OCI-LY1 (cell line): ENCODE results near the gene MPRIP.
A peak's percentile ranks its signal among the peaks of the same experiment; 100 is the strongest.

Experiments used
- H2AFZ ChIP-seq: fragments of 200-600 bp; sonication (generic), shearing (Covaris generic); 2 replicates; pipeline ENCODE4 v1.6.0; 2014; ENCODE audit warnings: antibody characterized with exemption, mild to moderate bottlenecking, low read length
- H3F3A ChIP-seq: fragments of 200-600 bp; sonication (generic), shearing (Covaris generic); 2 replicates; pipeline ENCODE4 v1.6.0; 2014; ENCODE audit warnings: mild to moderate bottlenecking, antibody characterized with exemption, low read length, moderate library complexity; ENCODE audit not compliant: insufficient read depth
- H3K27ac ChIP-seq: fragments of 200-600 bp; sonication (generic); 2 replicates; pipeline ENCODE4 v1.5.1; 2014; ENCODE audit warnings: low read length, mixed run types, mild to moderate bottlenecking, low read depth; ENCODE audit not compliant: poor library complexity, severe bottlenecking
- H3K27me3 ChIP-seq: fragments of 200-600 bp; sonication (generic); 2 replicates; pipeline ENCODE4 v1.6.0; 2014; ENCODE audit warnings: antibody characterized with exemption, mild to moderate bottlenecking, low read length, moderate library complexity; ENCODE audit not compliant: insufficient read depth
- H3K36me3 ChIP-seq: fragments of 200-600 bp; sonication (generic); 2 replicates; pipeline ENCODE4 v1.6.1; 2014; ENCODE audit warnings: mild to moderate bottlenecking, antibody characterized with exemption, low read length, moderate library complexity, mixed read lengths; ENCODE audit not compliant: insufficient read depth
- H3K4me1 ChIP-seq: fragments of 200-600 bp; sonication (generic); 2 replicates; pipeline ENCODE4 v1.5.1; 2014; ENCODE audit warnings: mild to moderate bottlenecking, low read length, moderate library complexity; ENCODE audit not compliant: insufficient read depth, severe bottlenecking
- H3K4me2 ChIP-seq: fragments of 200-600 bp; sonication (generic), shearing (Covaris generic); 2 replicates; pipeline ENCODE4 v1.6.1; 2014; ENCODE audit warnings: low read length
- H3K4me3 ChIP-seq: fragments of 200-600 bp; sonication (generic); 2 replicates; pipeline ENCODE4 v1.5.1; 2014; ENCODE audit warnings: low read length, low read depth, mild to moderate bottlenecking, mixed read lengths; ENCODE audit not compliant: poor library complexity, severe bottlenecking
- H3K79me2 ChIP-seq: fragments of 200-600 bp; shearing (Covaris generic); 2 replicates; pipeline ENCODE4 v1.6.1; 2016; ENCODE audit warnings: mixed run types, low read length, mixed read lengths; ENCODE audit not compliant: insufficient read depth
- H3K9ac ChIP-seq: fragments of 200-600 bp; sonication (generic), shearing (Covaris generic); 2 replicates; pipeline ENCODE4 v1.6.1; 2014; ENCODE audit warnings: mild to moderate bottlenecking, low read length, mixed read lengths
- H3K9me2 ChIP-seq: fragments of 200-600 bp; sonication (generic), shearing (Covaris generic); 2 replicates; pipeline ENCODE4 v1.6.1; 2014; ENCODE audit warnings: low read depth, mild to moderate bottlenecking, low read length, mixed read lengths
- H3K9me3 ChIP-seq: fragments of 200-600 bp; shearing (Covaris generic); 2 replicates; pipeline ENCODE4 v1.6.1; 2014; ENCODE audit warnings: low read length, mixed read lengths
- H4K20me1 ChIP-seq: fragments of 200-600 bp; sonication (generic), shearing (Covaris generic); 2 replicates; pipeline ENCODE4 v1.6.0; 2016; ENCODE audit warnings: mild to moderate bottlenecking, low read length; ENCODE audit not compliant: insufficient read depth
- EZH2 ChIP-seq: fragments of 200-600 bp; sonication (generic), shearing (Covaris generic); IDR thresholded peaks from 2 replicates; pipeline ENCODE4 v1.8.0; 2017; ENCODE audit warnings: borderline replicate concordance, mixed run types, mild to moderate bottlenecking, antibody characterized with exemption, low read length, moderate library complexity, mixed read lengths
- TF ChIP-seq, protein P1 (sequence below): fragments of 200-600 bp; sonication (generic), shearing (Covaris generic); IDR thresholded peaks from 2 replicates; pipeline ENCODE4 v1.5.1; 2017; ENCODE audit warnings: mild to moderate bottlenecking, antibody characterized with exemption, low read length, moderate library complexity, mixed read lengths

MPRIP gene

DNA sequence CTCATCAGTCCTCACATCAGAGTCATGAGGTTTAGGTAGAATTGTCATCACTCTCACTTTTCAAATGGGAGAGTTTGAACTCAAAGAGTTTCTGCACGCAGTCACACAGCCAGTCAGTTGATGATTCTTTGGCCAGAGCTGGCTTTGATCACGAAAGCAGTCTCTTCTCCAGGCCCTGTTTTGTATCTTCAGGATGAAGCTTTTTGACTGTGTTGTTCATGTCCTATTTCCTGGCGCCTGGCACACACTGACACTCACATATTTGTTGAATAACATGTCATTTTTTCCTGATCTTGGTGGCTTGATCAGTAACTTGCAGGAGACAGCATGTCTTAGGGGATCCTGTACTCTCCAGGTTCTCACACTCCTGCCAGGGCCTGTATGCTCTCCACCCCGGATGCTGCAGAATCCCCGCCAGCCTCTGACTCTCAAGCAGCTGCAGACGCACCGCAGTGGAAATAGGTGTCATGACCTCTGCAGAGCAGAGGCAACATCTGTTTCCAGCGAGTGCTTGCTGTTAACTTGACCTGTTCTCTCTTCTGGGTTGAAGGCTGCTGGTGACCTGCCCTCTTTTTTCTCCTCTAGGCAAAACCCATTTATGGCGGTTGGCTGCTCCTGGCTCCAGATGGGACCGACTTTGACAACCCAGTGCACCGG is 33.0 kb downstream of the MPRIP start:
- no peak for TF ChIP-seq EZH2
- TF ChIP-seq, protein P1, sequence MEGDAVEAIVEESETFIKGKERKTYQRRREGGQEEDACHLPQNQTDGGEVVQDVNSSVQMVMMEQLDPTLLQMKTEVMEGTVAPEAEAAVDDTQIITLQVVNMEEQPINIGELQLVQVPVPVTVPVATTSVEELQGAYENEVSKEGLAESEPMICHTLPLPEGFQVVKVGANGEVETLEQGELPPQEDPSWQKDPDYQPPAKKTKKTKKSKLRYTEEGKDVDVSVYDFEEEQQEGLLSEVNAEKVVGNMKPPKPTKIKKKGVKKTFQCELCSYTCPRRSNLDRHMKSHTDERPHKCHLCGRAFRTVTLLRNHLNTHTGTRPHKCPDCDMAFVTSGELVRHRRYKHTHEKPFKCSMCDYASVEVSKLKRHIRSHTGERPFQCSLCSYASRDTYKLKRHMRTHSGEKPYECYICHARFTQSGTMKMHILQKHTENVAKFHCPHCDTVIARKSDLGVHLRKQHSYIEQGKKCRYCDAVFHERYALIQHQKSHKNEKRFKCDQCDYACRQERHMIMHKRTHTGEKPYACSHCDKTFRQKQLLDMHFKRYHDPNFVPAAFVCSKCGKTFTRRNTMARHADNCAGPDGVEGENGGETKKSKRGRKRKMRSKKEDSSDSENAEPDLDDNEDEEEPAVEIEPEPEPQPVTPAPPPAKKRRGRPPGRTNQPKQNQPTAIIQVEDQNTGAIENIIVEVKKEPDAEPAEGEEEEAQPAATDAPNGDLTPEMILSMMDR, result no peak
- H3K4me2 ChIP-seq, result no peak overlapping the region; the same call in 1 of the 2 replicates
- peak overlapping the region; percentile 65 for H3K27ac ChIP-seq
- H2AFZ ChIP-seq, result no peak overlapping the region
- H4K20me1 ChIP-seq, result no peaks in the 10 kb centered on the region
- peaks cover 17% of the 10 kb centered on the region for H3K36me3 ChIP-seq
- no peak overlapping the region; the same call in 1 of the 2 replicates for H3K9ac ChIP-seq
- H3K79me2 ChIP-seq, result peaks cover 12% of the 10 kb centered on the region; the same call in 1 of the 2 replicates
- H3K9me2 ChIP-seq, result no peaks in the 10 kb centered on the region
- no peaks in the 10 kb centered on the region for H3K9me3 ChIP-seq
- H3F3A ChIP-seq, result no peaks in the 10 kb centered on the region
- H3K4me3 ChIP-seq, result no peak overlapping the region
- H3K27me3 ChIP-seq, result no peaks in the 10 kb centered on the region
- H3K4me1 ChIP-seq, result peaks cover 33% of the 10 kb centered on the region

- H3K27ac ChIP-seq, result no peak overlapping the region
These were observed 33.8 kb downstream of the MPRIP start for GRCh38 chr17:17076066-17076465.

DNA sequence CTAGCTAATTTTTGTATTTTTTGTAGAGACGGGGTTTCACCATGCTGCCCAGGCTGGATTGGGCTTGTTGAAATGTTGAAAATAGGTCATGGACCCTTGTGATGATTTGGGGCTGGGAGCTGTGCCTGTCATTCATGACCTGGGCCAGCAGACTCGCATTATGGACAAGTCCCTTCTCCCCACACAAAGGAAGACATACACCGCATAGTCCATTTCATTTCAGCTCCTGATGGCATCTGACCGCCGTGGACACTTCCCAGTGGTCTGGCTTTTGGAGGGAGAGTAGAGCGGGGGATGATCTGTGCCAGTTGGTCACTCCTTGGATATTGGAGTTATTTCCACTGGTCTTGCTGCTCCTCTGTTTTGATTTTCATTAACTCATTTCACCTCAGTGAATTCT is 34.8 kb downstream of the MPRIP start:
- Histone ChIP-seq H3K79me2 (0 out of 2 replicates have a peak, but pooled peaks cover 6% of the 10 kb centered on the region), H3K4me3 (no peak overlapping the region), H3K9ac (no peak overlapping the region), H3K27me3 (no peaks in the 10 kb centered on the region), H3K36me3 (peaks cover 17% of the 10 kb centered on the region; the same call in 1 of the 2 replicates), H3K4me1 (peaks cover 33% of the 10 kb centered on the region), H4K20me1 (no peaks in the 10 kb centered on the region), H3K9me2 (no peaks in the 10 kb centered on the region), H3K4me2 (no peak overlapping the region), H3F3A (no peaks in the 10 kb centered on the region), H3K27ac (no peak overlapping the region), H3K9me3 (no peaks in the 10 kb centered on the region), H2AFZ (no peak overlapping the region)
- no peak for TF ChIP-seq EZH2
- TF ChIP-seq, protein P1, result no peak

More at GRCh38 chr17:17076066-17076465, 33.8 kb downstream of the MPRIP start:
- Histone ChIP-seq H3K79me2 (0 out of 2 replicates have a peak, but pooled peaks cover 8% of the 10 kb centered on the region), H2AFZ (no peak overlapping the region), H3K4me2 (no peak overlapping the region), H3K4me1 (peaks cover 33% of the 10 kb centered on the region), H3F3A (no peaks in the 10 kb centered on the region), H3K27me3 (no peaks in the 10 kb centered on the region), H4K20me1 (no peaks in the 10 kb centered on the region), H3K9me2 (no peaks in the 10 kb centered on the region), H3K9ac (no peak overlapping the region), H3K4me3 (no peak overlapping the region), H3K9me3 (no peaks in the 10 kb centered on the region), H3K36me3 (peaks cover 17% of the 10 kb centered on the region; the same call in 1 of the 2 replicates)
- no peak for TF ChIP-seq EZH2
- TF ChIP-seq, protein P1, result no peak
